SK-N-SH (cell line): ENCODE measurements around the gene PAPPA2. TPM values are rescaled to one million over a fixed set of nuclear protein-coding genes. Genes with fewer than 3 reads are reported as not detected.

ENCODE experiments used
- CTCF ChIA-PET: fragments of 300-600, 350-600 bp; formaldehyde crosslinking; extraction: SDS; loops from one replicate; lab custom pipeline; 2021; lab: Yijun Ruan, JAX
- POLR2A ChIA-PET: fragments of 350-600 bp; sonication (Branson Sonifier 250); formaldehyde crosslinking; extraction: SDS; loops from one replicate; lab custom pipeline; 2020; ENCODE audit warnings: antibody characterized with exemption, inconsistent platforms; lab: Yijun Ruan, JAX
- DNase-seq: peaks from one replicate; pipeline ENCODE4 v3.0.0; 2012
- H2AFZ ChIP-seq: fragments of 200-600 bp; sonication (generic); 2 replicates; pipeline ENCODE4 v1.8.1; 2016; ENCODE audit warnings: antibody characterized with exemption, mild to moderate bottlenecking, low read depth
- H3F3A ChIP-seq: fragments of 200-600 bp; sonication (generic); replicated peaks from 2 replicates; pipeline ENCODE3; 2016; ENCODE audit warnings: antibody characterized with exemption, mild to moderate bottlenecking; ENCODE audit not compliant: insufficient read depth
- H3K27ac ChIP-seq, 2 experiments: fragments of 200-500 bp in 1 of 2; fragments of 200-600 bp in 1 of 2; sonication (Bioruptor generic) in 1 of 2; sonication (generic), shearing (Covaris generic) in 1 of 2; 2 replicates each; pipeline versions ENCODE4 v1.5.1 to v1.6.1; 2014 to 2016; ENCODE audit warnings: low read depth in 2 of 2, inconsistent platforms in 1 of 2, low read length in 1 of 2, mild to moderate bottlenecking in 1 of 2, mixed read lengths in 1 of 2
- H3K27me3 ChIP-seq: fragments of 200-600 bp; sonication (generic), shearing (Covaris generic); 2 replicates; pipeline ENCODE4 v1.6.1; 2016; ENCODE audit warnings: mixed run types; ENCODE audit not compliant: insufficient read depth
- H3K36me3 ChIP-seq, 2 experiments: fragments of 200-500 bp in 1 of 2; fragments of 200-600 bp in 1 of 2; sonication (Bioruptor generic) in 1 of 2; sonication (generic) in 1 of 2; replicated peaks in 1 of 2; 2 replicates each; pipeline versions ENCODE3 to v1.5.1; 2014 to 2016; ENCODE audit warnings: low read length in 1 of 2, mild to moderate bottlenecking in 1 of 2; ENCODE audit not compliant: insufficient read depth in 2 of 2, control insufficient read depth in 1 of 2
- H3K4me1 ChIP-seq, 2 experiments: fragments of 200-500 bp in 1 of 2; fragments of 200-600 bp in 1 of 2; sonication (Bioruptor generic) in 1 of 2; sonication (generic), shearing (Covaris generic) in 1 of 2; 2 replicates each; pipeline versions ENCODE4 v1.5.1 to v1.6.1; 2014 to 2016; ENCODE audit warnings: low read depth in 1 of 2, low read length in 1 of 2, mixed run types in 1 of 2; ENCODE audit not compliant: insufficient read depth in 2 of 2, control insufficient read depth in 1 of 2
- H3K4me2 ChIP-seq: fragments of 200-600 bp; sonication (generic), shearing (Covaris generic); 2 replicates; pipeline ENCODE4 v1.6.1; 2017; ENCODE audit warnings: mixed run types
- H3K4me3 ChIP-seq, 2 experiments: fragments of 200-500 bp in 1 of 2; fragments of 200-600 bp in 1 of 2; sonication (Bioruptor generic) in 1 of 2; sonication (generic), shearing (Covaris generic) in 1 of 2; 2 replicates each; pipeline versions ENCODE4 v1.5.1 to v1.8.1; 2014 to 2016; ENCODE audit warnings: low read depth in 2 of 2, inconsistent platforms in 1 of 2, low read length in 1 of 2, mild to moderate bottlenecking in 1 of 2, mixed read lengths in 1 of 2, moderate library complexity in 1 of 2
- H3K79me2 ChIP-seq: fragments of 200-600 bp; sonication (generic); 2 replicates; pipeline ENCODE4 v1.8.1; 2017; ENCODE audit warnings: mild to moderate bottlenecking; ENCODE audit not compliant: insufficient read depth
- H3K9ac ChIP-seq: fragments of 200-600 bp; sonication (generic); 2 replicates; pipeline ENCODE4 v1.6.1; 2017; ENCODE audit warnings: mixed run types
- H3K9me2 ChIP-seq: fragments of 200-600 bp; sonication (generic); 2 replicates; pipeline ENCODE4 v1.6.1; 2017; ENCODE audit warnings: mixed run types
- H3K9me3 ChIP-seq: fragments of 200-600 bp; sonication (generic); 2 replicates; pipeline ENCODE4 v1.6.1; 2017; ENCODE audit warnings: mixed run types, mild to moderate bottlenecking, moderate library complexity
- H4K20me1 ChIP-seq: fragments of 200-600 bp; sonication (generic); 2 replicates; pipeline ENCODE4 v1.6.1; 2017; ENCODE audit warnings: mild to moderate bottlenecking, mixed run types; ENCODE audit not compliant: insufficient read depth
- CTCF ChIP-seq: fragments of 200-600 bp; sonication (generic); IDR thresholded peaks from 2 replicates; pipeline ENCODE4 v1.6.1; 2017; ENCODE audit warnings: antibody characterized with exemption, mild to moderate bottlenecking, moderate library complexity
- EZH2phosphoT487 ChIP-seq: fragments of 200-600 bp; sonication (generic); IDR thresholded peaks from 2 replicates; pipeline ENCODE4 v1.6.1; 2017; ENCODE audit warnings: low read depth, mixed run types, mild to moderate bottlenecking, antibody characterized with exemption, moderate library complexity, borderline replicate concordance
- FOSL2 ChIP-seq: IDR thresholded peaks from 2 replicates; pipeline ENCODE4 v1.4.0; 2012; ENCODE audit warnings: low read depth, mild to moderate bottlenecking, moderate library complexity, borderline replicate concordance
- FOXJ3 ChIP-seq: sonication (generic); formaldehyde crosslinking; IDR thresholded peaks from 2 replicates; pipeline ENCODE4 v1.5.1; 2020; ENCODE audit warnings: mild to moderate bottlenecking, missing genetic modification reagents
- FOXM1 ChIP-seq: IDR thresholded peaks from 2 replicates; pipeline ENCODE4 v1.4.0; 2012; ENCODE audit warnings: low read depth, mild to moderate bottlenecking
- GATA2 ChIP-seq: sonication (generic); formaldehyde crosslinking; IDR thresholded peaks from 2 replicates; pipeline ENCODE4 v1.5.0; 2020; ENCODE audit warnings: mild to moderate bottlenecking, missing genetic modification reagents
- JUND ChIP-seq: IDR thresholded peaks from 2 replicates; pipeline ENCODE4 v1.4.0; 2012
- MAX ChIP-seq: IDR thresholded peaks from 2 replicates; pipeline ENCODE4 v1.4.0; 2012; ENCODE audit warnings: low read depth
- NFIC ChIP-seq: IDR thresholded peaks from 2 replicates; pipeline ENCODE4 v1.4.0; 2012; ENCODE audit warnings: borderline replicate concordance
- POLR2AphosphoS5 ChIP-seq: IDR thresholded peaks from 2 replicates; pipeline ENCODE4 v1.6.1; 2012; ENCODE audit warnings: low read depth, low read length
- RCOR1 ChIP-seq: fragments of 150-350 bp; IDR thresholded peaks from 2 replicates; pipeline ENCODE4 v1.6.1; 2017; ENCODE audit warnings: antibody characterized with exemption, low read length
- REST ChIP-seq: IDR thresholded peaks from 2 replicates; pipeline ENCODE4 v1.6.1; 2012; ENCODE audit warnings: mild to moderate bottlenecking, low read depth, low read length, moderate library complexity
- RFX5 ChIP-seq: IDR thresholded peaks from 2 replicates; pipeline ENCODE4 v1.6.1; 2012; ENCODE audit warnings: mild to moderate bottlenecking, improper control_type of control experiment, low read length
- RXRA ChIP-seq: IDR thresholded peaks from 2 replicates; pipeline ENCODE4 v1.4.0; 2012; ENCODE audit warnings: low read depth, mild to moderate bottlenecking, borderline replicate concordance
- SIN3A ChIP-seq: IDR thresholded peaks from 2 replicates; pipeline ENCODE4 v1.6.1; 2012; ENCODE audit warnings: low read depth, mild to moderate bottlenecking, low read length, moderate library complexity, borderline replicate concordance
- TAF1 ChIP-seq: IDR thresholded peaks from 2 replicates; pipeline ENCODE4 v1.6.1; 2012; ENCODE audit warnings: low read depth, mild to moderate bottlenecking, low read length, moderate library complexity, borderline replicate concordance
- TCF12 ChIP-seq: IDR thresholded peaks from 2 replicates; pipeline ENCODE4 v1.4.0; 2012
- USF1 ChIP-seq: IDR thresholded peaks from 2 replicates; pipeline ENCODE4 v1.4.0; 2012; ENCODE audit warnings: low read depth, borderline replicate concordance
- polyA plus RNA-seq, 3 experiments: library from polyadenylated mRNA; depleted of rRNA; stranded (reverse); fragments of >200 nt; gene quantifications; 2 replicates each; pipeline ENCODE4 v1.2.3, GENCODE V29; 2012
- TF ChIP-seq, protein P1 (sequence below): fragments of 150-350 bp; IDR thresholded peaks from 2 replicates; pipeline ENCODE4 v1.6.1; 2017; ENCODE audit warnings: antibody characterized with exemption, low read length, low read depth, borderline replicate concordance

PAPPA2 gene
- polyA plus RNA-seq, 1 of the 3 experiments (the other 2 are of a cell fraction) = 0.02 TPM

- Histone ChIP-seq H3K27me3 (no peaks in the 10 kb centered on the region), H2AFZ (no peak overlapping the region), H3K36me3 (no peaks in the 10 kb centered on the region), H3K9me3 (no peaks in the 10 kb centered on the region), H3K4me3 (no peak overlapping the region), H3K4me1 (no peaks in the 10 kb centered on the region), H4K20me1 (no peaks in the 10 kb centered on the region), H3K79me2 (no peaks in the 10 kb centered on the region), H3K4me2 (no peak overlapping the region), H3K9ac (no peak overlapping the region), H3F3A (no peaks in the 10 kb centered on the region), H3K9me2 (no peaks in the 10 kb centered on the region), H3K27ac (no peak overlapping the region)
- ChIA-PET CTCF (interaction anchor here (0.8 kb wide), 1 partner anchor 176 kb away, joined by 3 read pairs; no protein-coding TSS in a partner anchor), POLR2A (no interaction called here)
- TF ChIP-seq FOXJ3 (CRISPR knock-in tag) (no peak), JUND (no peak), USF1 (no peak), POLR2AphosphoS5 (no peak), RCOR1 (no peak), FOSL2 (no peak), TCF12 (no peak), REST (no peak), EZH2phosphoT487 (no peak), TAF1 (no peak), FOXM1 (no peak), GATA2 (CRISPR knock-in tag) (no peak), NFIC (no peak), RXRA (no peak), SIN3A (no peak), CTCF (no peak), MAX (no peak), RFX5 (no peak)
- TF ChIP-seq, protein P1, sequence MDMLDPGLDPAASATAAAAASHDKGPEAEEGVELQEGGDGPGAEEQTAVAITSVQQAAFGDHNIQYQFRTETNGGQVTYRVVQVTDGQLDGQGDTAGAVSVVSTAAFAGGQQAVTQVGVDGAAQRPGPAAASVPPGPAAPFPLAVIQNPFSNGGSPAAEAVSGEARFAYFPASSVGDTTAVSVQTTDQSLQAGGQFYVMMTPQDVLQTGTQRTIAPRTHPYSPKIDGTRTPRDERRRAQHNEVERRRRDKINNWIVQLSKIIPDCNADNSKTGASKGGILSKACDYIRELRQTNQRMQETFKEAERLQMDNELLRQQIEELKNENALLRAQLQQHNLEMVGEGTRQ = no peak
- no peak for DNase-seq
These were observed 273.0 kb downstream of the PAPPA2 start for GRCh38 chr1:176736015-176736414.
